SU-DHL-6 (cell line): ENCODE data around the gene GHR.

Experiments
- H2AFZ ChIP-seq: fragments of 200-600 bp; sonication (generic); 2 replicates; pipeline ENCODE4 v1.6.1; 2014; ENCODE audit warnings: low read depth, mild to moderate bottlenecking, moderate library complexity, mixed read lengths, antibody characterized with exemption, low read length; ENCODE audit not compliant: severe bottlenecking
- H3F3A ChIP-seq: fragments of 200-600 bp; shearing (Covaris generic); 2 replicates; pipeline ENCODE4 v1.6.0; 2016; ENCODE audit warnings: antibody characterized with exemption, mild to moderate bottlenecking; ENCODE audit not compliant: insufficient read depth
- H3K27ac ChIP-seq: fragments of 200-600 bp; sonication (generic); 2 replicates; pipeline ENCODE4 v1.5.1; 2016; ENCODE audit warnings: low read depth, mild to moderate bottlenecking, low read length, moderate library complexity, mixed read lengths
- H3K27me3 ChIP-seq: fragments of 200-600 bp; sonication (generic), shearing (Covaris generic); 2 replicates; pipeline ENCODE4 v1.6.0; 2014; ENCODE audit warnings: mild to moderate bottlenecking, low read length
- H3K36me3 ChIP-seq: fragments of 200-600 bp; sonication (generic); 2 replicates; pipeline ENCODE4 v1.6.1; 2014; ENCODE audit warnings: mild to moderate bottlenecking, low read length, mixed read lengths
- H3K4me2 ChIP-seq: fragments of 300-600, 200-600 bp; shearing (Covaris generic), sonication (generic); 2 replicates; pipeline ENCODE4 v1.6.0; 2014; ENCODE audit warnings: low read length, low read depth, mild to moderate bottlenecking; ENCODE audit not compliant: poor library complexity, severe bottlenecking
- H3K4me3 ChIP-seq: fragments of 200-600 bp; sonication (generic); 2 replicates; pipeline ENCODE4 v1.5.1; 2014; ENCODE audit warnings: antibody characterized with exemption, low read length, mild to moderate bottlenecking, mixed read lengths; ENCODE audit not compliant: insufficient read depth, poor library complexity, severe bottlenecking
- H3K79me2 ChIP-seq: fragments of 200-600 bp; sonication (generic); 2 replicates; pipeline ENCODE4 v1.6.1; 2014; ENCODE audit warnings: mild to moderate bottlenecking, low read length, moderate library complexity; ENCODE audit not compliant: insufficient read depth
- H3K9ac ChIP-seq: fragments of 200-600 bp; sonication (generic); 2 replicates; pipeline ENCODE4 v1.7.0; 2014; ENCODE audit warnings: mild to moderate bottlenecking, low read length
- H3K9me2 ChIP-seq: fragments of 200-600 bp; sonication (generic); replicated peaks from 2 replicates; pipeline ENCODE4 v1.6.1; 2014; ENCODE audit warnings: low read length; ENCODE audit not compliant: insufficient read depth
- H3K9me3 ChIP-seq: fragments of 200-600 bp; sonication (generic); 2 replicates; pipeline ENCODE4 v1.6.1; 2014; ENCODE audit warnings: low read length, mixed read lengths; ENCODE audit not compliant: insufficient read depth
- H4K20me1 ChIP-seq: fragments of 200-600 bp; sonication (generic); 2 replicates; pipeline ENCODE4 v1.6.1; 2014; ENCODE audit warnings: low read depth, mild to moderate bottlenecking, antibody characterized with exemption, low read length, moderate library complexity, mixed read lengths
- EZH2phosphoT487 ChIP-seq: fragments of 200-600 bp; sonication (generic), shearing (Covaris generic); conservative IDR thresholded peaks from 2 replicates; pipeline ENCODE4 v1.6.1; 2018; ENCODE audit warnings: mild to moderate bottlenecking, antibody characterized with exemption, low read length, moderate library complexity, mixed read lengths
- TF ChIP-seq, protein P1 (sequence below): fragments of 200-600 bp; sonication (generic); IDR thresholded peaks from one replicate; pipeline ENCODE4 v1.5.1; 2017; ENCODE audit warnings: antibody characterized with exemption, mild to moderate bottlenecking, low read length, moderate library complexity; ENCODE audit not compliant: insufficient read depth, poor library complexity, severe bottlenecking

The GHR gene

DNA sequence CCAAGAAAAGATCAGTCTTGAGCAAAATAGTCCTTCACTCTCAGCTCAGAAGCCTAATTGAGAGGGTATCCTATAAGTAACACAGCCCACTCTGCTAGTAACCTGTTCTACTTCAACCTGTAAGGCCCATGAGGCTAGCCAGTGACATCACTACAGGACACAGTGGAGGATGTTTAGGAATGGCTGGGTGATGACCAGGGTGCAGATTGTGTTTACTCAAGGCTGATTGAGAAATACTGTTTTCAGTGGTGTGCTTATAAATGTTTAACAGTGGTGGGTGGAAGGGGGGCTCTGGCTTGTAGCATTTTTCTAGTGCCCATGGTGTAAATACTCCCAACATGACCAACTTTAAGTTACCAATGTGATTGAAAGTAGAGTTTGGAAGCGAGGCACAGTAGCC is 173.6 kb downstream of the GHR start:
- H3K27me3 ChIP-seq, result no peaks in the 10 kb centered on the region
- no peak overlapping the region for H3K27ac ChIP-seq
- H4K20me1 ChIP-seq, result no peaks in the 10 kb centered on the region
- H3F3A ChIP-seq, result no peaks in the 10 kb centered on the region
- no peak for TF ChIP-seq EZH2phosphoT487
- TF ChIP-seq, protein P1, sequence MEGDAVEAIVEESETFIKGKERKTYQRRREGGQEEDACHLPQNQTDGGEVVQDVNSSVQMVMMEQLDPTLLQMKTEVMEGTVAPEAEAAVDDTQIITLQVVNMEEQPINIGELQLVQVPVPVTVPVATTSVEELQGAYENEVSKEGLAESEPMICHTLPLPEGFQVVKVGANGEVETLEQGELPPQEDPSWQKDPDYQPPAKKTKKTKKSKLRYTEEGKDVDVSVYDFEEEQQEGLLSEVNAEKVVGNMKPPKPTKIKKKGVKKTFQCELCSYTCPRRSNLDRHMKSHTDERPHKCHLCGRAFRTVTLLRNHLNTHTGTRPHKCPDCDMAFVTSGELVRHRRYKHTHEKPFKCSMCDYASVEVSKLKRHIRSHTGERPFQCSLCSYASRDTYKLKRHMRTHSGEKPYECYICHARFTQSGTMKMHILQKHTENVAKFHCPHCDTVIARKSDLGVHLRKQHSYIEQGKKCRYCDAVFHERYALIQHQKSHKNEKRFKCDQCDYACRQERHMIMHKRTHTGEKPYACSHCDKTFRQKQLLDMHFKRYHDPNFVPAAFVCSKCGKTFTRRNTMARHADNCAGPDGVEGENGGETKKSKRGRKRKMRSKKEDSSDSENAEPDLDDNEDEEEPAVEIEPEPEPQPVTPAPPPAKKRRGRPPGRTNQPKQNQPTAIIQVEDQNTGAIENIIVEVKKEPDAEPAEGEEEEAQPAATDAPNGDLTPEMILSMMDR, result no peak
- H3K9ac ChIP-seq, result no peak overlapping the region
- H3K4me3 ChIP-seq, result no peak overlapping the region
- H2AFZ ChIP-seq, result no peak overlapping the region
- H3K9me2 ChIP-seq, result no peaks in the 10 kb centered on the region
- H3K36me3 ChIP-seq, result no peaks in the 10 kb centered on the region
- H3K9me3 ChIP-seq, result no peaks in the 10 kb centered on the region
- no peaks in the 10 kb centered on the region for H3K79me2 ChIP-seq
- H3K4me2 ChIP-seq, result no peak overlapping the region

- no peaks in the 10 kb centered on the region for H3K9me3 ChIP-seq
- H3K36me3 ChIP-seq, result no peaks in the 10 kb centered on the region
- H3K27ac ChIP-seq, result no peak overlapping the region
- no peak overlapping the region for H3K9ac ChIP-seq
- no peaks in the 10 kb centered on the region for H3K27me3 ChIP-seq
- no peak overlapping the region for H3K4me3 ChIP-seq
- no peak overlapping the region for H3K4me2 ChIP-seq
- no peaks in the 10 kb centered on the region for H4K20me1 ChIP-seq
- H3F3A ChIP-seq, result no peaks in the 10 kb centered on the region
- TF ChIP-seq EZH2phosphoT487, result no peak
- TF ChIP-seq, protein P1, result no peak
- no peak overlapping the region for H2AFZ ChIP-seq
- no peaks in the 10 kb centered on the region for H3K79me2 ChIP-seq
- H3K9me2 ChIP-seq, result no peaks in the 10 kb centered on the region
Observed at GRCh38 chr5:42597318-42597937, 174.2 kb downstream of the GHR start.

DNA sequence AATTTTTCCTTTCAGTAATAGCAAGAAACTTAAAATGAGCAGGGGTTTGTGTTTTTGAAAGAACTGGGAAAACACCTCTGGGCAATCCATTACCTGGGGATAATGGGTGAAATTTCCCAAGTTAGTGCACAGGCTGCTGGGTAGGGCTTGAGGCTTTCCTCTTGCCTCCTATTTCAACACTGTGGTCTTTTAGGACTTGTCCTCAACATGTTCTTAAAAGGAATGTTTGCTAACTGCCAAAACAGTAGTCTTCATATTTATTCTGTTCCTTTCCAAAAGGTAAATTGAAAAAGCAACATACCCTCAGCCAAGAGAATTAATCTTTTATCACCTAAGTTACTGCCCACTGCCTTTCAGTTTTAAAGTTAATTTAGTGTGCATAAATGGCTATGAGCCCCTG is 175.1 kb downstream of the GHR start:
- Histone ChIP-seq H3K36me3 (no peaks in the 10 kb centered on the region), H3F3A (no peaks in the 10 kb centered on the region), H3K9me2 (no peaks in the 10 kb centered on the region), H4K20me1 (no peaks in the 10 kb centered on the region), H3K27ac (no peak overlapping the region), H3K9me3 (no peaks in the 10 kb centered on the region), H3K9ac (no peak overlapping the region), H3K27me3 (no peaks in the 10 kb centered on the region), H3K79me2 (no peaks in the 10 kb centered on the region), H2AFZ (no peak overlapping the region), H3K4me3 (no peak overlapping the region), H3K4me2 (no peak overlapping the region)
- TF ChIP-seq, protein P1, result no peak
- TF ChIP-seq EZH2phosphoT487, result no peak
